Measurements from ENCODE around the gene PKP3. TPM values are rescaled to one million over a fixed set of nuclear protein-coding genes. Genes with fewer than 3 reads are reported as not detected.
A peak's percentile ranks its signal among the peaks of the same experiment; 100 is the strongest.

PKP3 gene
- total and polyA plus RNA-seq, 9 of the 15 experiments (the other 6 are each of a cell fraction or from before 2014, with no cell fraction given), result 0.11 to 110 (median 30.7) TPM

DNA sequence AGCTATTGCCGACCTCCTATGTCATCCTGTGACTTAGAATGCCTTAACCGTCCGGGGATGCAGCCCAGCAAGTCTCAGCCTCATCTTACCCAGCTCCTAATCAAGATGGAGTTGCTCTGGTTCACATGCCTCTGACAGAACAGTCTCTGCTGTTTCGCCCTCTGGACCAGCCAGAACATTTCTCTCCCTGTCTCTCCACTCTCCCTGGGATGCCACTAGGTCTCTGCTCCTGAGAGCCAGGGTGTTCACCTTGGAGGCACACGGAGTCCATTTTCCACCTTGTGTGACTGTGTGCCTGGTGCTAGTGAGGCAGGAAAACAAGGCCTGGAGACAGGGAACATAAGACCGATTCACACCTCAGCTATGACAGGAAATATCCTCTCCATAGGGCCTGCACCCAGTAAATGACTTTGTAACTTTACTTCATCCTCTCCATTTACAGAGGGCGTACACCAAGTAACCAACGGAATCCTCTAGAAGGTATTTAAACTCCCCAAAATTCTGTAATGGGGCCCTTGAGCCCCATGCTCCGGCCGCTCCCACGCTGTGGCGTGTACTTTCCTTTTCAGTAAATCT, 41.5 kb upstream of the PKP3 start (continued):
- no peak for TF ChIP-seq CREM (IDR thresholded peaks at IDR 0.05; ENCODE audit: low read depth)
- no peak for TF ChIP-seq U2AF1 (optimal IDR thresholded peaks at IDR 0.05; ENCODE audit: low read depth, low read length)
- TF ChIP-seq ZFP36 (IDR thresholded peaks at IDR 0.05; ENCODE audit: low read depth, low read length, partially characterized antibody), result no peak
- no peak for TF ChIP-seq EWSR1 (IDR thresholded peaks at IDR 0.05; ENCODE audit: borderline replicate concordance, low read depth, partially characterized antibody)
- no peak for TF ChIP-seq JUND (IDR thresholded peaks at IDR 0.05; ENCODE audit: borderline replicate concordance, low read depth, low read length)
- TF ChIP-seq JUND (tag; IDR thresholded peaks at IDR 0.05; ENCODE audit: borderline replicate concordance, low read depth, low read length), result peak; percentile 74; the same call in 2 of the 3 replicates
- no peak for TF ChIP-seq SMARCC2 (IDR thresholded peaks at IDR 0.05; ENCODE audit: low read depth)
- no peak for TF ChIP-seq TCF7L2 (IDR thresholded peaks at IDR 0.05; ENCODE audit: low read depth, low read length)
- TF ChIP-seq NCOA2 (IDR thresholded peaks at IDR 0.05; ENCODE audit: partially characterized antibody in 2 of 2), result no peak
- TF ChIP-seq ZBED1 (IDR thresholded peaks at IDR 0.05), result no peak
- TF ChIP-seq ELF2 (CRISPR knock-in tag; IDR thresholded peaks at IDR 0.05), result peak; percentile 87
- TF ChIP-seq NFE2 (IDR thresholded peaks at IDR 0.05; ENCODE audit: low read depth), result no peak
- peak; percentile 84 for TF ChIP-seq ZNF561 (CRISPR knock-in tag; conservative IDR thresholded peaks at IDR 0.05)
- no peak for TF ChIP-seq NR0B1 (IDR thresholded peaks at IDR 0.05; ENCODE audit: partially characterized antibody)
- TF ChIP-seq C11orf30 (IDR thresholded peaks at IDR 0.05; ENCODE audit: low read depth), result no peak
- TF ChIP-seq POLR2B (IDR thresholded peaks at IDR 0.05; ENCODE audit: low read depth, partially characterized antibody), result no peak
- TF ChIP-seq NCOA4 (IDR thresholded peaks at IDR 0.05; ENCODE audit: partially characterized antibody), result no peak
- TF ChIP-seq NCOR1 (IDR thresholded peaks at IDR 0.05), result no peak
- TF ChIP-seq ZNF133 (CRISPR knock-in tag; IDR thresholded peaks at IDR 0.05), result peak; percentile 94
- TF ChIP-seq, protein P1, sequence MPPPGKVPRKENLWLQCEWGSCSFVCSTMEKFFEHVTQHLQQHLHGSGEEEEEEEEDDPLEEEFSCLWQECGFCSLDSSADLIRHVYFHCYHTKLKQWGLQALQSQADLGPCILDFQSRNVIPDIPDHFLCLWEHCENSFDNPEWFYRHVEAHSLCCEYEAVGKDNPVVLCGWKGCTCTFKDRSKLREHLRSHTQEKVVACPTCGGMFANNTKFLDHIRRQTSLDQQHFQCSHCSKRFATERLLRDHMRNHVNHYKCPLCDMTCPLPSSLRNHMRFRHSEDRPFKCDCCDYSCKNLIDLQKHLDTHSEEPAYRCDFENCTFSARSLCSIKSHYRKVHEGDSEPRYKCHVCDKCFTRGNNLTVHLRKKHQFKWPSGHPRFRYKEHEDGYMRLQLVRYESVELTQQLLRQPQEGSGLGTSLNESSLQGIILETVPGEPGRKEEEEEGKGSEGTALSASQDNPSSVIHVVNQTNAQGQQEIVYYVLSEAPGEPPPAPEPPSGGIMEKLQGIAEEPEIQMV (tag; conservative IDR thresholded peaks at IDR 0.05; ENCODE audit: low read depth), result peak; percentile 90
- TF ChIP-seq PCBP1 (IDR thresholded peaks at IDR 0.05; ENCODE audit: low read depth, low read length, poor library complexity, severe bottlenecking), result no peak
- TF ChIP-seq TGIF2 (CRISPR knock-in tag; IDR thresholded peaks at IDR 0.05), result no peak
- TF ChIP-seq, protein P2, sequence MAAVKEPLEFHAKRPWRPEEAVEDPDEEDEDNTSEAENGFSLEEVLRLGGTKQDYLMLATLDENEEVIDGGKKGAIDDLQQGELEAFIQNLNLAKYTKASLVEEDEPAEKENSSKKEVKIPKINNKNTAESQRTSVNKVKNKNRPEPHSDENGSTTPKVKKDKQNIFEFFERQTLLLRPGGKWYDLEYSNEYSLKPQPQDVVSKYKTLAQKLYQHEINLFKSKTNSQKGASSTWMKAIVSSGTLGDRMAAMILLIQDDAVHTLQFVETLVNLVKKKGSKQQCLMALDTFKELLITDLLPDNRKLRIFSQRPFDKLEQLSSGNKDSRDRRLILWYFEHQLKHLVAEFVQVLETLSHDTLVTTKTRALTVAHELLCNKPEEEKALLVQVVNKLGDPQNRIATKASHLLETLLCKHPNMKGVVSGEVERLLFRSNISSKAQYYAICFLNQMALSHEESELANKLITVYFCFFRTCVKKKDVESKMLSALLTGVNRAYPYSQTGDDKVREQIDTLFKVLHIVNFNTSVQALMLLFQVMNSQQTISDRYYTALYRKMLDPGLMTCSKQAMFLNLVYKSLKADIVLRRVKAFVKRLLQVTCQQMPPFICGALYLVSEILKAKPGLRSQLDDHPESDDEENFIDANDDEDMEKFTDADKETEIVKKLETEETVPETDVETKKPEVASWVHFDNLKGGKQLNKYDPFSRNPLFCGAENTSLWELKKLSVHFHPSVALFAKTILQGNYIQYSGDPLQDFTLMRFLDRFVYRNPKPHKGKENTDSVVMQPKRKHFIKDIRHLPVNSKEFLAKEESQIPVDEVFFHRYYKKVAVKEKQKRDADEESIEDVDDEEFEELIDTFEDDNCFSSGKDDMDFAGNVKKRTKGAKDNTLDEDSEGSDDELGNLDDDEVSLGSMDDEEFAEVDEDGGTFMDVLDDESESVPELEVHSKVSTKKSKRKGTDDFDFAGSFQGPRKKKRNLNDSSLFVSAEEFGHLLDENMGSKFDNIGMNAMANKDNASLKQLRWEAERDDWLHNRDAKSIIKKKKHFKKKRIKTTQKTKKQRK (IDR thresholded peaks at IDR 0.05; ENCODE audit: borderline replicate concordance, low read depth, low read length), result no peak

Measured in K562 (cell line).